Prostate gland (tissue), 2 donors: ENCODE measurements around the gene CFAP157. TPM values are rescaled to one million over a fixed set of nuclear protein-coding genes. Genes with fewer than 3 reads are reported as not detected.

Source experiments
- DNase-seq: peaks from one replicate; pipeline ENCODE4 v3.0.0-alpha.2; 2019; ENCODE audit warnings: low spot score
- H3K27ac ChIP-seq, 2 donors: fragments of 200-600 bp; sonication (generic); 2 replicates each; pipeline ENCODE4 v1.5.1; 2017 to 2019
- H3K27me3 ChIP-seq: fragments of 200-600 bp; sonication (generic); replicated peaks from 2 replicates; pipeline ENCODE4 v1.5.1; 2019; ENCODE audit not compliant: insufficient read depth
- H3K36me3 ChIP-seq, 2 donors: fragments of 200-600 bp; sonication (generic); 1 replicate in 1 of 2; 2 replicates in 1 of 2; pipeline versions ENCODE4 v1.5.1 to v1.8.1; 2017 to 2019
- H3K4me1 ChIP-seq: fragments of 200-600 bp; sonication (generic); replicated peaks from 2 replicates; pipeline ENCODE4 v1.5.1; 2019
- H3K4me3 ChIP-seq, 2 donors: fragments of 200-600 bp; sonication (generic); 2 replicates each; pipeline ENCODE4 v1.5.1; 2017 to 2019
- H3K9me3 ChIP-seq: fragments of 200-600 bp; sonication (generic); 2 replicates; pipeline ENCODE4 v1.5.1; 2017
- CTCF ChIP-seq, 4 experiments: fragments of 200-600 bp in 2 of 4; fragments of 450-650 bp in 2 of 4; sonication (generic) in 2 of 4; IDR thresholded peaks; 1 replicate in 3 of 4; 2 replicates in 1 of 4; pipeline ENCODE4 v1.5.1; 2016 to 2019; ENCODE audit warnings: antibody characterized with exemption in 4 of 4, mild to moderate bottlenecking in 2 of 4, moderate library complexity in 2 of 4
- POLR2A ChIP-seq: fragments of 450-650 bp; IDR thresholded peaks from one replicate; pipeline ENCODE4 v1.6.1; 2016; ENCODE audit warnings: antibody characterized with exemption, mild to moderate bottlenecking
- POLR2AphosphoS5 ChIP-seq: sonication (generic); formaldehyde crosslinking; IDR thresholded peaks from one replicate; pipeline ENCODE4 v1.6.1; 2017; ENCODE audit warnings: antibody characterized with exemption
- WGBS: methylation state at CpG from one replicate; pipeline ENCODE4 v1.1.5; 2018; 5-methylcytosine and 5-hydroxymethylcytosine counted together
- intact Hi-C: fragments of 100-400 bp; cut with DNase I; formaldehyde crosslinking; loops from one replicate; pipeline ENCODE4 v1.14.2; 2022
- total RNA-seq, 2 donors: library from RNA; depleted of rRNA; stranded (reverse); fragments of >200 nt; gene quantifications; one replicate each; pipeline ENCODE4 v1.1.0, GENCODE V29; 2016

Gene CFAP157
- total RNA-seq, 2 donors from 2014 or later, result 2.8 TPM; not detected in 1

- peak; percentile 96 for DNase-seq
- Histone ChIP-seq H3K4me3 (peak within 1 kb of the TSS; percentile 45 to 55), H3K27me3 (no peaks in the 10 kb centered on the region), H3K9me3 (no peaks in the 10 kb centered on the region), H3K36me3 (peaks cover 0 to 11% of the 10 kb centered on the region in 2 donors), H3K27ac (peak within 1 kb of the TSS; percentile 83 to 89), H3K4me1 (no peaks in the 10 kb centered on the region)
- intact Hi-C loops, result loop anchor here (1.0 to 5.0 kb wide), 5 partner anchors 50 to 228 kb away; partner anchors contain the start of gene AK1
- TF ChIP-seq POLR2A, result peak; percentile 90
- TF ChIP-seq POLR2AphosphoS5, result peak; percentile 93
- peak; percentile 89 to 100 (median 98) for TF ChIP-seq CTCF (IDR thresholded peaks at IDR 0.05)
- WGBS, result under 1% methylated on average over 53 of the region's 76 CpGs
Measured at GRCh38 chr9:127734747-127735529, 28.1 kb downstream of the CFAP157 start, which contains the start of gene TOR2A. TSS of gene TOR2A (minus strand) at chr9:127735294. CDS start at chr9:127735270, 24 bp downstream.

GRCh38 chr9:127735530-127736185 lies 28.9 kb downstream of the CFAP157 start:
- no peaks in the 10 kb centered on the region for H3K27me3 ChIP-seq

GRCh38 chr9:127738666-127739065 lies 31.9 kb downstream of the CFAP157 start:
- no peak for TF ChIP-seq POLR2A
- TF ChIP-seq CTCF (IDR thresholded peaks at IDR 0.05), result no peak
- no peak for TF ChIP-seq POLR2AphosphoS5
- WGBS, result 88% methylated on average over 13 of the region's 13 CpGs
- Histone ChIP-seq H3K27ac (no peak overlapping the region), H3K27me3 (no peaks in the 10 kb centered on the region), H3K36me3 (no peaks in the 10 kb centered on the region), H3K4me1 (no peaks in the 10 kb centered on the region), H3K4me3 (no peak overlapping the region), H3K9me3 (no peaks in the 10 kb centered on the region)
- intact Hi-C loops, result loop anchor here (5.0 kb wide), 1 partner anchor 139 kb away; the partner anchor contains the start of gene AK1
- DNase-seq, result no peak

More at GRCh38 chr9:127735530-127736185, 28.9 kb downstream of the CFAP157 start:
- peaks cover 0 to 11% of the 10 kb centered on the region in 2 donors for H3K36me3 ChIP-seq
- intact Hi-C loops, result loop anchor here (1.0 to 5.0 kb wide), 4 partner anchors 50 to 185 kb away; partner anchors contain the start of gene AK1
- H3K4me3 ChIP-seq, result no peak overlapping the region
- TF ChIP-seq POLR2AphosphoS5, result no peak
- TF ChIP-seq CTCF (IDR thresholded peaks at IDR 0.05), result no peak
- no peak for TF ChIP-seq POLR2A
- no peaks in the 10 kb centered on the region for H3K9me3 ChIP-seq
- H3K4me1 ChIP-seq, result no peaks in the 10 kb centered on the region
- H3K27ac ChIP-seq, result peak overlapping the region in 1 of 2 donors; percentile 89
- DNase-seq, result no peak
- WGBS, result 31% methylated on average over 15 of the region's 15 CpGs

GRCh38 chr9:127739614-127740330 lies 33.0 kb downstream of the CFAP157 start:
- TF ChIP-seq POLR2AphosphoS5 (no peak), POLR2A (no peak), CTCF (IDR thresholded peaks at IDR 0.05) (no peak)
- peak; percentile 33 for DNase-seq
- Histone ChIP-seq H3K9me3 (no peaks in the 10 kb centered on the region), H3K4me3 (no peak overlapping the region), H3K27ac (peak overlapping the region; percentile 70 to 72), H3K36me3 (no peaks in the 10 kb centered on the region), H3K27me3 (no peaks in the 10 kb centered on the region), H3K4me1 (no peaks in the 10 kb centered on the region)
- intact Hi-C loops, result loop anchor here (5.0 kb wide), 1 partner anchor 138 kb away; the partner anchor contains the start of gene AK1
- 52% methylated on average over 18 of the region's 19 CpGs for WGBS
